Prostate gland (tissue), 2 donors: Measurements from ENCODE around the gene TMPRSS11E.
"Not testable (repeated sequence)": the region's sequence is repeated elsewhere in the genome, so short reads cannot be mapped to it uniquely, and the experiment has no call there.

Experiments used
- CTCF ChIP-seq, 4 experiments: fragments of 200-600 bp in 2 of 4; fragments of 450-650 bp in 2 of 4; sonication (generic) in 2 of 4; IDR thresholded peaks; 1 replicate in 3 of 4; 2 replicates in 1 of 4; pipeline ENCODE4 v1.5.1; 2016 to 2019; ENCODE audit warnings: antibody characterized with exemption in 4 of 4, mild to moderate bottlenecking in 2 of 4, moderate library complexity in 2 of 4
- POLR2AphosphoS5 ChIP-seq: sonication (generic); formaldehyde crosslinking; IDR thresholded peaks from one replicate; pipeline ENCODE4 v1.6.1; 2017; ENCODE audit warnings: antibody characterized with exemption

- not testable (repeated sequence) for TF ChIP-seq POLR2AphosphoS5; CTCF (IDR thresholded peaks at IDR 0.05)
Measured at GRCh38 chr4:68407015-68407867, 40.0 kb upstream of the TMPRSS11E start.
